ENCODE data around the gene IQCE.

DNA sequence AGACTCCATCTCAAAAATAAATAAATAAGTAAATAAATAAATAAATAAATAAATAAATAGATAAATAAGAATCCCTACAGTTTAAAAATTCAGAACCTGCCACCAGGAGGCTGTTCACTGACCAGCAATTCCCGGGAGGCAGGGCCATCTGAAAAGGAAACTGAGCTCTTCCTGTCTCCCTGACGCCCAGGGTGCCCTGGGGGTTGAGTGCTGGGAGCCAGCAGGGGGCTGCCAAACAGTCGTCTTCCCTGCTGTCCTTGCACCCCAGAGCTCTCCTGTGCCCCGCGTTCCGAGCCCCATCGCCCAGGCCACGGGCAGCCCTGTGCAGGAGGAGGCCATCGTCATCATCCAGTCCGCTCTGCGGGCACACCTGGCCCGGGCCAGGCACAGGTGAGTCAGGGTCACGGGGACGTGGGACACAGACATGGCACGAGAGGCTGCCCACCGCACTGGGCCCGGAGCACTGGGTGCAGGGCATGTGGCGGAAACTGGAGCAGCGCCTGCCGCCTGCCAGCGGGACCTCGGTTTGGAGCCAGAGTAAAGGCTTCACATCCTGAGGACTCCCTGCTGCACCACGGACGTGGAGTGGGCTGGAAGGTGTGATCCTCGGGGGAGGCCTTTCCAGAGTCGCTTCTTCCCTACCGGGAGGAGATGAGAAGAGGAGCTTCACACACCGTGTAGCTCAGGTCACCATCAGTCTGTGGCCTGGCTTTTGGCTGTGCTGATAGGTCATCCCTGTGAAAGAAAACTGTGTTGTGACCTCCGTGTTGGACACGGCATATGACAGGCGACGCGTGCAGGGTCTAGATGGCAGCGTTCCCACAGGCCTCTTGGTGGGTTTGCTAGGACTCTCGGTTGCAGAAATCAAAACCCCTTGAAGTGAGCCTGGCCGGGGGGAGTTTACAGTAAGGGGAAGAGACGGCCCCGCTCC is 47.1 kb downstream of the IQCE start:
- TF ChIP-seq POLR2A (IDR thresholded peaks at IDR 0.05; ENCODE audit: low read length): no peak
- TF ChIP-seq GATA1 (IDR thresholded peaks at IDR 0.05; ENCODE audit: low read depth, low read length): no peak

Measured in erythroblast (primary cell).